Kidney (tissue), 14 donors: ENCODE measurements around the gene LMBR1. TPM values are rescaled to one million over a fixed set of nuclear protein-coding genes. Genes with fewer than 3 reads are reported as not detected.

Experiments used
- DNase-seq, 5 donors: peaks; one replicate each; pipeline ENCODE4 v3.0.0-alpha.2; 2013 to 2020
- FAIRE-seq: peaks from 2 replicates; lab custom pipeline; 2012; peaks lifted over from hg19 to GRCh38; lab: Jason Lieb, UNC
- H3K27ac ChIP-seq, 2 donors: one replicate each; pipeline ENCODE4 v1.7.0; 2013; ENCODE audit warnings: low read depth in 2 of 2, low read length in 2 of 2, inconsistent platforms in 1 of 2
- H3K27me3 ChIP-seq: one replicate; pipeline ENCODE4 v1.7.1; 2013; ENCODE audit warnings: low read length, inconsistent platforms; ENCODE audit not compliant: control insufficient read depth, insufficient read depth
- H3K36me3 ChIP-seq, 3 donors: one replicate each; pipeline versions ENCODE4 v1.7.0 to v1.7.1; 2013; ENCODE audit warnings: low read length in 3 of 3, control low read depth in 1 of 3, inconsistent platforms in 1 of 3; ENCODE audit not compliant: insufficient read depth in 3 of 3, control insufficient read depth in 2 of 3
- H3K4me1 ChIP-seq, 3 donors: one replicate each; pipeline versions ENCODE4 v1.7.0 to v1.7.1; 2013; ENCODE audit warnings: low read length in 3 of 3, inconsistent platforms in 1 of 3, low read depth in 1 of 3; ENCODE audit not compliant: control insufficient read depth in 2 of 3, insufficient read depth in 2 of 3
- H3K4me3 ChIP-seq, 3 donors: one replicate each; pipeline versions ENCODE4 v1.7.0 to v1.8.1; 2013; ENCODE audit warnings: low read length in 3 of 3, control low read depth in 1 of 3, inconsistent platforms in 1 of 3
- H3K9ac ChIP-seq, 3 donors: one replicate each; pipeline versions ENCODE4 v1.7.0 to v1.7.1; 2013; ENCODE audit warnings: low read length in 3 of 3, control low read depth in 1 of 3, inconsistent platforms in 1 of 3
- H3K9me3 ChIP-seq, 3 donors: one replicate each; pipeline versions ENCODE4 v1.7.0 to v1.7.1; 2013; ENCODE audit warnings: low read length in 3 of 3, control low read depth in 1 of 3, inconsistent platforms in 1 of 3; ENCODE audit not compliant: control insufficient read depth in 2 of 3, insufficient read depth in 1 of 3
- intact Hi-C: fragments of 100-400 bp; cut with DNase I; formaldehyde crosslinking; loops from one replicate; pipeline ENCODE4 v1.11.1; 2022
- polyA plus RNA-seq: library from polyadenylated mRNA; stranded (reverse); fragments of 350-450 nt; fragmentation: Illumina TruSeq; extraction: RNeasy Lipid Tissue Mini Kit (QIAGEN cat#74804); gene quantifications from one replicate; pipeline ENCODE4 v1.2.3, GENCODE V29; 2014; ENCODE audit warnings: low read depth, low replicate concordance; ENCODE audit not compliant: insufficient read depth
- total RNA-seq: library from RNA; stranded (reverse); fragmentation: NEBNext Ultra II Directional; extraction: Animal tissue kit (Norgen Biotek cat#: 25700); gene quantifications from one replicate; pipeline ENCODE4 v1.2.1, GENCODE V29; 2021
- TF ChIP-seq, protein P1 (sequence below): IDR thresholded peaks from 3 replicates; pipeline ENCODE4 v1.5.1; 2012; ENCODE audit warnings: mild to moderate bottlenecking, moderate library complexity, borderline replicate concordance; ENCODE audit not compliant: insufficient read depth; ENCODE audit errors: extremely low read depth
- donor health status: control.
- donor health status: control.
- donor health status: control.
- donor health status: control.
- donor health status: control.
- donor health status: DM: yes; HTN: yes; CAD: no.
- donor health status: Normal renal cell carcinoma (clear cell type).

LMBR1 gene
- total and polyA plus RNA-seq, 2 donors from 2014 or later: 19.6 to 82.6 TPM

DNA sequence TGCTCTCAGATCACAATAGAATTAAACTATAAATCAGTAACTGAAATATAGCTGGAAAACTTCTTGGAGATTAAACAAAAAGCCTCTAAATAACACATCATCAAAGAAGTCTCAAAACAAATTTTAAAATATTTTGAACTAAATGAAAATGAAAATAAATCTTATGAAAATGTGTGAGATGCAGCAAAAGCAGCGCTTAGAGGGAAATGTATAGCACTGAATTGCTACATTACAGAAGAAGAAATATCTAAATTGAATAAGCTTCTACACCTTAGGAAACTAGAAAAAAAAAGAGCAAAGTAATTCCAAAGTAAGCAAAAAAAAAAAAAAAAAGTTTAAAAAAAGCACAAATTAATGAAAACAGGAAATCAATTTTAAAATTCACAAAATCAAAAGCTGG is 35.2 kb downstream of the LMBR1 start:
- no peak for FAIRE-seq

DNA sequence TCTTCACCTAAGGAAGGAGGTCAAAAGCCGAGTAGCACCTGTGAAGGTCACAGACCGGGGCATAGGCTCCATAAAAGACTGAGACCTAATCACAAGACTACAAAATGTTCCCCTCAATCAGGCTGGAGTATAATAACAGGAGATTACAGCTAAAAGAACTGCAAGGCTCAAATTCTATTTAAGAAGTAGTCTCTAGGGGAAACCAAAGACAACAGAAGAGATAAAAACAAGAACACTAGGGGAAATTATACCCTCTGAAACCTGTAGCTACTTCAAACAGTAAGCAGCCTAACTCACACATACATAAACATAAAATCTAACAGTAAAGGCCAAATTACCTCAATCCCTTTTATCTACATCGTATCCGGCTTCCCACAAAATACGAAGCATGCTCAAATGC is 38.3 kb downstream of the LMBR1 start:
- H3K4me3 ChIP-seq: no peak overlapping the region
- H3K36me3 ChIP-seq: no peaks in the 10 kb centered on the region
- no peak for FAIRE-seq
- H3K27ac ChIP-seq: no peak overlapping the region
- no peak overlapping the region for H3K9ac ChIP-seq
- intact Hi-C loops: no loop called here
- H3K4me1 ChIP-seq: no peaks in the 10 kb centered on the region
- peaks cover 2 to 17% (median 4%) of the 10 kb centered on the region in 3 donors for H3K9me3 ChIP-seq
- no peak for DNase-seq
- TF ChIP-seq, protein P1, sequence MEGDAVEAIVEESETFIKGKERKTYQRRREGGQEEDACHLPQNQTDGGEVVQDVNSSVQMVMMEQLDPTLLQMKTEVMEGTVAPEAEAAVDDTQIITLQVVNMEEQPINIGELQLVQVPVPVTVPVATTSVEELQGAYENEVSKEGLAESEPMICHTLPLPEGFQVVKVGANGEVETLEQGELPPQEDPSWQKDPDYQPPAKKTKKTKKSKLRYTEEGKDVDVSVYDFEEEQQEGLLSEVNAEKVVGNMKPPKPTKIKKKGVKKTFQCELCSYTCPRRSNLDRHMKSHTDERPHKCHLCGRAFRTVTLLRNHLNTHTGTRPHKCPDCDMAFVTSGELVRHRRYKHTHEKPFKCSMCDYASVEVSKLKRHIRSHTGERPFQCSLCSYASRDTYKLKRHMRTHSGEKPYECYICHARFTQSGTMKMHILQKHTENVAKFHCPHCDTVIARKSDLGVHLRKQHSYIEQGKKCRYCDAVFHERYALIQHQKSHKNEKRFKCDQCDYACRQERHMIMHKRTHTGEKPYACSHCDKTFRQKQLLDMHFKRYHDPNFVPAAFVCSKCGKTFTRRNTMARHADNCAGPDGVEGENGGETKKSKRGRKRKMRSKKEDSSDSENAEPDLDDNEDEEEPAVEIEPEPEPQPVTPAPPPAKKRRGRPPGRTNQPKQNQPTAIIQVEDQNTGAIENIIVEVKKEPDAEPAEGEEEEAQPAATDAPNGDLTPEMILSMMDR: no peak
- no peaks in the 10 kb centered on the region for H3K27me3 ChIP-seq

More for the DNA sequence above, 35.2 kb downstream of the LMBR1 start:
- Histone ChIP-seq H3K4me1 (no peaks in the 10 kb centered on the region), H3K36me3 (peaks cover 0 to 3% (median 0%) of the 10 kb centered on the region in 3 donors), H3K9me3 (peaks cover 2 to 25% (median 4%) of the 10 kb centered on the region in 3 donors), H3K4me3 (no peak overlapping the region), H3K9ac (no peak overlapping the region), H3K27ac (no peak overlapping the region), H3K27me3 (no peaks in the 10 kb centered on the region)
- intact Hi-C loops: no loop called here
- TF ChIP-seq, protein P1: no peak
- DNase-seq: no peak

DNA sequence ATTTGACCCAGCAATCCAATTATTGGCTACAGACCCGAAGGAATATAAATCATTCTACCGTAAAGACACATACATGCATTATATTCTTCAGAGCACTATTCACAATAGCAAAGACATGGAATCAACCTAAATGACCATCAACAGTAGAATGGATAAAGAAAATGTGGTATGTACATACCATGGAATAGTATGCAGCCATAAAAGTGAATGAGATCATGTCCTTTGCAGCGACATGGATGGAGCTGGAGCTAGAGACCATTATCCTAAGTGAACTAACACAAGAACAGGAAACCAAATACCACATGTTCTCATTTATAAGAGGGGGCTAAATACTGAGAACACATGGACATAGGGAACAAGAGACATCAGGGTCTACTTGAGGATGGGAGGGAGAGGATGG is 44.0 kb downstream of the LMBR1 start:
- no peak overlapping the region for H3K27ac ChIP-seq
- no peak overlapping the region for H3K9ac ChIP-seq
- TF ChIP-seq, protein P1: no peak
- no peaks in the 10 kb centered on the region for H3K4me1 ChIP-seq
- intact Hi-C loops: no loop called here
- H3K4me3 ChIP-seq: no peak overlapping the region
- H3K9me3 ChIP-seq: no peaks in the 10 kb centered on the region
- H3K36me3 ChIP-seq: no peaks in the 10 kb centered on the region
- no peaks in the 10 kb centered on the region for H3K27me3 ChIP-seq
- no peak for DNase-seq
- no peak for FAIRE-seq
